Spleen (tissue), 11 donors: ENCODE data around the gene ARHGEF40. TPM values are rescaled to one million over a fixed set of nuclear protein-coding genes. Genes with fewer than 3 reads are reported as not detected.

Experiments used
- DNase-seq: peaks from one replicate; pipeline ENCODE4 v3.0.0-alpha.2; 2020
- H3K27ac ChIP-seq, 8 donors: fragments of 200-600 bp; sonication (generic) in 7 of 8; 1 replicate in 4 of 8; 2 replicates in 4 of 8; pipeline versions ENCODE4 v1.5.0 to v1.8.0; 2016 to 2021; ENCODE audit warnings: inconsistent platforms in 4 of 8, mild to moderate bottlenecking in 4 of 8, moderate library complexity in 1 of 8
- H3K27me3 ChIP-seq, 7 donors: fragments of 200-600 bp; sonication (generic) in 6 of 7; replicated peaks in 1 of 7; 1 replicate in 4 of 7; 2 replicates in 3 of 7; pipeline versions ENCODE4 v1.5.0 to v1.8.0; 2016 to 2021; ENCODE audit warnings: inconsistent platforms in 3 of 7, mild to moderate bottlenecking in 1 of 7
- H3K36me3 ChIP-seq, 6 donors: fragments of 200-600 bp; sonication (generic) in 5 of 6; 1 replicate in 4 of 6; 2 replicates in 2 of 6; pipeline versions ENCODE4 v1.5.0 to v1.8.0; 2016 to 2021; ENCODE audit warnings: inconsistent platforms in 2 of 6
- H3K4me1 ChIP-seq, 6 donors: fragments of 200-600 bp; sonication (generic) in 5 of 6; 1 replicate in 3 of 6; 2 replicates in 3 of 6; pipeline versions ENCODE4 v1.5.0 to v1.8.0; 2016 to 2021; ENCODE audit warnings: inconsistent platforms in 3 of 6
- H3K4me3 ChIP-seq, 8 donors: fragments of 200-600 bp; sonication (generic) in 7 of 8; 1 replicate in 4 of 8; 2 replicates in 4 of 8; pipeline versions ENCODE4 v1.5.0 to v1.8.0; 2016 to 2021; ENCODE audit warnings: inconsistent platforms in 4 of 8, mild to moderate bottlenecking in 4 of 8, moderate library complexity in 2 of 8
- H3K9me3 ChIP-seq, 8 donors: fragments of 200-600 bp; sonication (generic) in 7 of 8; 1 replicate in 4 of 8; 2 replicates in 4 of 8; pipeline versions ENCODE4 v1.5.0 to v1.8.0; 2016 to 2021; ENCODE audit warnings: inconsistent platforms in 4 of 8
- CTCF ChIP-seq, 11 experiments: fragments of 200-600 bp in 7 of 11; fragments of 450-650 bp in 4 of 11; sonication (generic) in 4 of 11; IDR thresholded peaks in 8 of 11; conservative IDR thresholded peaks in 3 of 11; 1 replicate in 7 of 11; 2 replicates in 4 of 11; pipeline versions ENCODE4 v1.4.0 to v1.8.0; 2016 to 2021; ENCODE audit warnings: antibody characterized with exemption in 11 of 11, inconsistent platforms in 4 of 11, mild to moderate bottlenecking in 1 of 11
- POLR2A ChIP-seq, 3 donors: fragments of 450-650 bp; IDR thresholded peaks; one replicate each; pipeline ENCODE4 v1.5.1; 2017; ENCODE audit warnings: antibody characterized with exemption in 3 of 3, mild to moderate bottlenecking in 1 of 3
- POLR2AphosphoS5 ChIP-seq, 3 donors: sonication (generic); formaldehyde crosslinking; IDR thresholded peaks; one replicate each; pipeline ENCODE4 v1.5.1; 2017; ENCODE audit warnings: antibody characterized with exemption in 3 of 3
- WGBS, 5 donors: extraction: QIAGEN DNeasy Blood & Tissue Kit in 3 of 5; methylation state at CpG; one replicate each; pipeline versions ENCODE4 v1.1.5 to v1.1.7; 2013 to 2018; 5-methylcytosine and 5-hydroxymethylcytosine counted together
- intact Hi-C: fragments of 100-400 bp; cut with DNase I; formaldehyde crosslinking; loops from one replicate; pipeline ENCODE4 v1.15.0; 2023; ENCODE audit warnings: low total_unique reads
- polyA plus RNA-seq, 3 donors: library from polyadenylated mRNA; stranded (reverse); fragments of 200-250 nt; gene quantifications; one replicate each; pipeline ENCODE4 v1.2.1, GENCODE V29; 2013
- total RNA-seq, 7 donors: library from RNA; depleted of rRNA in 3 of 7; stranded (reverse); fragments of >200 nt in 3 of 7; fragmentation: NEBNext Ultra II Directional in 4 of 7; extraction: Animal tissue kit (Norgen Biotek cat#: 25700) in 4 of 7; gene quantifications; one replicate each; pipeline versions ENCODE4 v1.1.0 to v1.2.1, GENCODE V29; 2016 to 2021
- donor health status: healthy with polysubstance abuse.
- donor health status: DM: no; HTN: no; CAD: no; lungs with moderate emphysema.
- donor health status: DM: no; HTN: no; CAD: no.
- donor health status: Bipolar disorder and iron deficiency.
- donor health status: healthy.
- donor health status: DM: no; HTN: no; CAD: no.
- donor health status: DM: yes; HTN: yes; CAD: no.

Gene ARHGEF40
- total and polyA plus RNA-seq, 10 donors, result 9.8 to 151 (median 92.5) TPM

- Histone ChIP-seq H3K27me3 (no peaks in the 10 kb centered on the region), H3K4me3 (no peak overlapping the region), H3K4me1 (peaks cover 11 to 72% (median 40%) of the 10 kb centered on the region in 6 donors), H3K27ac (peak overlapping the region in 6 of 8 donors; percentile 16 to 89 (median 51)), H3K36me3 (peaks cover 0 to 69% (median 5%) of the 10 kb centered on the region in 6 donors), H3K9me3 (no peaks in the 10 kb centered on the region)
- TF ChIP-seq CTCF (IDR thresholded peaks at IDR 0.05 in 8 of 11, conservative IDR thresholded peaks at IDR 0.05 in 3 of 11) (no peak), POLR2A (IDR thresholded peaks at IDR 0.05) (no peak), POLR2AphosphoS5 (IDR thresholded peaks at IDR 0.05) (peak in 2 of 3 donors; percentile 4 to 5)
- 89 to 94% (median 91%) methylated on average over 39 to 45 of the region's 45 CpGs for WGBS, 5 donors
- DNase-seq, result peak; percentile 85
- intact Hi-C loops, result loop anchor here (5.0 kb wide), 1 partner anchor 74 kb away; no protein-coding TSS in a partner anchor
Measured at GRCh38 chr14:21090940-21091663, 21.0 kb downstream of the ARHGEF40 start.

- peak; percentile 85 for DNase-seq
- WGBS, 5 donors, result 83 to 94% (median 89%) methylated on average over 41 to 42 of the region's 42 CpGs
- intact Hi-C loops, result loop anchor here (5.0 kb wide), 1 partner anchor 75 kb away; no protein-coding TSS in a partner anchor
Measured at GRCh38 chr14:21091821-21092272, 21.7 kb downstream of the ARHGEF40 start.

GRCh38 chr14:21092273-21093011 lies 22.3 kb downstream of the ARHGEF40 start:
- Histone ChIP-seq H3K27ac (peak overlapping the region in 6 of 8 donors; percentile 1 to 89 (median 54)), H3K9me3 (no peaks in the 10 kb centered on the region), H3K36me3 (peaks cover 0 to 55% (median 5%) of the 10 kb centered on the region in 6 donors), H3K4me1 (peaks cover 10 to 73% (median 35%) of the 10 kb centered on the region in 6 donors), H3K27me3 (peaks cover 0 to 4% (median 0%) of the 10 kb centered on the region in 7 donors), H3K4me3 (peak overlapping the region in 1 of 8 donors; percentile 6)
- WGBS, 5 donors, result 36 to 43% (median 39%) methylated on average over 47 to 59 of the region's 59 CpGs
- TF ChIP-seq CTCF (IDR thresholded peaks at IDR 0.05 in 8 of 11, conservative IDR thresholded peaks at IDR 0.05 in 3 of 11) (peak; percentile 100), POLR2AphosphoS5 (IDR thresholded peaks at IDR 0.05) (peak; percentile 83 to 91 (median 86)), POLR2A (IDR thresholded peaks at IDR 0.05) (no peak)
- peak; percentile 98 for DNase-seq
- intact Hi-C loops, result loop anchor here (5.0 kb wide), 1 partner anchor 75 kb away; no protein-coding TSS in a partner anchor

More at GRCh38 chr14:21091821-21092272, 21.7 kb downstream of the ARHGEF40 start:
- Histone ChIP-seq H3K27ac (peak overlapping the region in 6 of 8 donors; percentile 1 to 89 (median 54)), H3K4me3 (peak overlapping the region in 1 of 8 donors; percentile 6), H3K27me3 (no peaks in the 10 kb centered on the region), H3K4me1 (peaks cover 11 to 73% (median 37%) of the 10 kb centered on the region in 6 donors), H3K36me3 (peaks cover 0 to 61% (median 5%) of the 10 kb centered on the region in 6 donors), H3K9me3 (no peaks in the 10 kb centered on the region)
- TF ChIP-seq CTCF (IDR thresholded peaks at IDR 0.05 in 8 of 11, conservative IDR thresholded peaks at IDR 0.05 in 3 of 11) (no peak), POLR2A (IDR thresholded peaks at IDR 0.05) (no peak), POLR2AphosphoS5 (IDR thresholded peaks at IDR 0.05) (no peak)
